Neural cell (in vitro differentiated cells): ENCODE data around the gene TADA2B. TPM values are rescaled to one million over a fixed set of nuclear protein-coding genes. Genes with fewer than 3 reads are reported as not detected.

Experiments used
- H2AFZ ChIP-seq: fragments of 200-600, 300-800 bp; sonication (generic), shearing (Covaris generic); 2 replicates; pipeline ENCODE4 v1.6.0; 2014; ENCODE audit warnings: low read depth, mild to moderate bottlenecking, antibody characterized with exemption, low read length, moderate library complexity
- H3F3A ChIP-seq: fragments of 200-600 bp; shearing (Covaris generic); 2 replicates; pipeline ENCODE4 v1.6.1; 2016; ENCODE audit warnings: mild to moderate bottlenecking, moderate library complexity, mixed read lengths, antibody characterized with exemption, low read length; ENCODE audit not compliant: insufficient read depth, poor library complexity, severe bottlenecking
- H3K27ac ChIP-seq: fragments of 200-600, 300-800 bp; sonication (generic), shearing (Covaris generic); 2 replicates; pipeline ENCODE4 v1.5.1; 2014; ENCODE audit warnings: mild to moderate bottlenecking, low read length, moderate library complexity
- H3K27me3 ChIP-seq: fragments of 300-800, 200-600 bp; sonication (generic), shearing (Covaris generic); 2 replicates; pipeline ENCODE4 v1.6.0; 2014; ENCODE audit warnings: mild to moderate bottlenecking, low read depth, low read length, moderate library complexity; ENCODE audit not compliant: insufficient read depth
- H3K36me3 ChIP-seq: fragments of 300-800, 200-600 bp; sonication (generic), shearing (Covaris generic); 2 replicates; pipeline ENCODE4 v1.5.1; 2014; ENCODE audit warnings: mild to moderate bottlenecking, antibody characterized with exemption, low read length, moderate library complexity; ENCODE audit not compliant: insufficient read depth
- H3K4me2 ChIP-seq: fragments of 300-800, 200-600 bp; sonication (generic), shearing (Covaris generic); 2 replicates; pipeline ENCODE4 v1.6.0; 2014; ENCODE audit warnings: mild to moderate bottlenecking, low read length
- H3K4me3 ChIP-seq: fragments of 300-800, 200-600 bp; sonication (generic), shearing (Covaris generic); 2 replicates; pipeline ENCODE4 v1.5.1; 2014; ENCODE audit warnings: mild to moderate bottlenecking, low read length, moderate library complexity
- H3K79me2 ChIP-seq: fragments of 200-600 bp; shearing (Covaris generic); replicated peaks from 2 replicates; pipeline ENCODE4 v1.6.0; 2014; ENCODE audit warnings: mild to moderate bottlenecking, low read length, moderate library complexity; ENCODE audit not compliant: insufficient read depth
- H3K9ac ChIP-seq: fragments of 300-800, 200-600 bp; sonication (generic), shearing (Covaris generic); 2 replicates; pipeline ENCODE4 v1.6.1; 2016; ENCODE audit warnings: mild to moderate bottlenecking, low read length, mixed read lengths
- H3K9me2 ChIP-seq: fragments of 200-600 bp; shearing (Covaris generic); 2 replicates; pipeline ENCODE4 v1.6.1; 2016; ENCODE audit warnings: mild to moderate bottlenecking, low read length, mixed read lengths; ENCODE audit not compliant: insufficient read depth
- H3K9me3 ChIP-seq: fragments of 200-600, 300-800 bp; sonication (generic), shearing (Covaris generic); 2 replicates; pipeline ENCODE4 v1.6.1; 2016; ENCODE audit warnings: mild to moderate bottlenecking, mixed run types, low read length, moderate library complexity, mixed read lengths
- H4K20me1 ChIP-seq: fragments of 200-600 bp; shearing (Covaris generic); 2 replicates; pipeline ENCODE4 v1.6.1; 2016; ENCODE audit warnings: mild to moderate bottlenecking, mixed run types; ENCODE audit not compliant: insufficient read depth
- CTCF ChIP-seq: fragments of 450-650 bp; IDR thresholded peaks from 2 replicates; pipeline ENCODE4 v1.5.1; 2014; ENCODE audit warnings: antibody characterized with exemption, mild to moderate bottlenecking, moderate library complexity; ENCODE audit not compliant: poor library complexity, severe bottlenecking
- EP300 ChIP-seq: fragments of 450-650 bp; conservative IDR thresholded peaks from 2 replicates; pipeline ENCODE4 v1.6.1; 2014; ENCODE audit warnings: antibody characterized with exemption, mild to moderate bottlenecking, moderate library complexity; ENCODE audit not compliant: poor library complexity, severe bottlenecking
- EZH2 ChIP-seq: fragments of 200-600, 300-800 bp; shearing (Covaris generic), sonication (generic); IDR thresholded peaks from 2 replicates; pipeline ENCODE4 v1.6.1; 2014; ENCODE audit warnings: antibody characterized with exemption, low read length, borderline replicate concordance, mild to moderate bottlenecking; ENCODE audit not compliant: insufficient read depth, poor library complexity, severe bottlenecking
- MXI1 ChIP-seq: fragments of 450-650 bp; conservative IDR thresholded peaks from 2 replicates; pipeline ENCODE4 v1.6.1; 2014; ENCODE audit warnings: antibody characterized with exemption, mild to moderate bottlenecking; ENCODE audit not compliant: poor library complexity, severe bottlenecking
- POLR2AphosphoS5 ChIP-seq: IDR thresholded peaks from 2 replicates; pipeline ENCODE4 v1.6.1; 2012
- REST ChIP-seq: IDR thresholded peaks from 2 replicates; pipeline ENCODE4 v1.6.1; 2012; ENCODE audit warnings: borderline replicate concordance
- SMC3 ChIP-seq: fragments of 450-650 bp; conservative IDR thresholded peaks from 2 replicates; pipeline ENCODE4 v1.6.1; 2014; ENCODE audit warnings: antibody characterized with exemption, mild to moderate bottlenecking, moderate library complexity; ENCODE audit not compliant: poor library complexity
- polyA plus RNA-seq: library from polyadenylated mRNA; depleted of rRNA; stranded (reverse); fragments of >200 nt; gene quantifications from 2 replicates; pipeline ENCODE4 v1.2.3, GENCODE V29; 2014

The TADA2B gene
- polyA plus RNA-seq, 1 donor from 2014 or later: 13.9 TPM

- no peaks in the 10 kb centered on the region for H3K9me2 ChIP-seq
- H4K20me1 ChIP-seq: no peaks in the 10 kb centered on the region
- H3K4me2 ChIP-seq: no peak overlapping the region
- H3K9ac ChIP-seq: no peak overlapping the region
- no peaks in the 10 kb centered on the region for H3K79me2 ChIP-seq
- peaks cover 14% of the 10 kb centered on the region for H3K36me3 ChIP-seq
- no peaks in the 10 kb centered on the region for H3K27me3 ChIP-seq
- H2AFZ ChIP-seq: no peak overlapping the region
- TF ChIP-seq REST (no peak), SMC3 (no peak), EP300 (no peak)
- H3K4me3 ChIP-seq: no peak overlapping the region
- H3K27ac ChIP-seq: no peak overlapping the region
- no peaks in the 10 kb centered on the region for H3F3A ChIP-seq
- no peaks in the 10 kb centered on the region for H3K9me3 ChIP-seq
Measured at GRCh38 chr4:7055111-7055989, 12.2 kb downstream of the TADA2B start.

GRCh38 chr4:7055990-7056325 is 12.8 kb downstream of the TADA2B start:
- H2AFZ ChIP-seq: no peak overlapping the region
- peaks cover 15% of the 10 kb centered on the region for H3K36me3 ChIP-seq
- H3K9me2 ChIP-seq: no peaks in the 10 kb centered on the region
- no peak overlapping the region for H3K27ac ChIP-seq
- H3K27me3 ChIP-seq: no peaks in the 10 kb centered on the region
- no peaks in the 10 kb centered on the region for H3K79me2 ChIP-seq
- no peak overlapping the region for H3K9ac ChIP-seq
- no peaks in the 10 kb centered on the region for H4K20me1 ChIP-seq
- no peak overlapping the region for H3K4me3 ChIP-seq
- no peak overlapping the region for H3K4me2 ChIP-seq
- no peak for TF ChIP-seq MXI1
- TF ChIP-seq SMC3: no peak
- no peak for TF ChIP-seq EP300
- no peak for TF ChIP-seq CTCF
- no peak for TF ChIP-seq POLR2AphosphoS5
- TF ChIP-seq EZH2: no peak
- H3F3A ChIP-seq: no peaks in the 10 kb centered on the region
- no peaks in the 10 kb centered on the region for H3K9me3 ChIP-seq
